Stomach (tissue), 9 donors: Measurements from ENCODE around the gene SPEM3. TPM values are rescaled to one million over a fixed set of nuclear protein-coding genes. Genes with fewer than 3 reads are reported as not detected.
A peak's percentile ranks its signal among the peaks of the same experiment; 100 is the strongest.

Source experiments
- DNase-seq, 2 donors: peaks; one replicate each; pipeline versions ENCODE4 v3.0.0 to v3.0.0-alpha.2; 2013 to 2019
- H3K27ac ChIP-seq, 5 donors: fragments of 200-600 bp in 4 of 5; sonication (generic) in 4 of 5; one replicate each; pipeline ENCODE4 v1.5.1; 2013 to 2019; ENCODE audit warnings: mild to moderate bottlenecking in 1 of 5, moderate library complexity in 1 of 5
- H3K27me3 ChIP-seq, 3 donors: fragments of 200-600 bp; sonication (generic); one replicate each; pipeline ENCODE4 v1.5.1; 2017 to 2019; ENCODE audit warnings: mixed run types in 1 of 3
- H3K36me3 ChIP-seq, 4 donors: fragments of 200-600 bp; sonication (generic); 1 replicate in 3 of 4; 2 replicates in 1 of 4; pipeline ENCODE4 v1.5.1; 2016 to 2019
- H3K4me1 ChIP-seq, 4 donors: fragments of 200-600 bp; sonication (generic); one replicate each; pipeline ENCODE4 v1.5.1; 2016 to 2019
- H3K4me3 ChIP-seq, 4 donors: fragments of 200-600 bp; sonication (generic) in 3 of 4; one replicate each; pipeline ENCODE4 v1.5.1; 2016 to 2019; ENCODE audit warnings: mild to moderate bottlenecking in 1 of 4
- H3K9me3 ChIP-seq, 4 donors: fragments of 200-600 bp; sonication (generic); one replicate each; pipeline ENCODE4 v1.5.1; 2016 to 2019
- EP300 ChIP-seq: sonication (generic); formaldehyde crosslinking; IDR thresholded peaks from one replicate; pipeline ENCODE4 v1.6.1; 2017; ENCODE audit warnings: antibody characterized with exemption
- POLR2A ChIP-seq, 4 donors: fragments of 450-650 bp; IDR thresholded peaks; one replicate each; pipeline ENCODE4 v1.6.1; 2016; ENCODE audit warnings: antibody characterized with exemption in 4 of 4, control low read depth in 2 of 4, mild to moderate bottlenecking in 1 of 4, moderate library complexity in 1 of 4
- POLR2AphosphoS5 ChIP-seq, 3 donors: sonication (generic); formaldehyde crosslinking; IDR thresholded peaks; one replicate each; pipeline ENCODE4 v1.6.1; 2016; ENCODE audit warnings: antibody characterized with exemption in 3 of 3
- WGBS, 5 donors: extraction: QIAGEN DNeasy Blood & Tissue Kit in 3 of 5; methylation state at CpG; one replicate each; pipeline versions ENCODE4 v1.1.5 to v1.1.7; 2013 to 2018; 5-methylcytosine and 5-hydroxymethylcytosine counted together
- intact Hi-C: fragments of 100-400 bp; cut with DNase I; formaldehyde crosslinking; loops from one replicate; pipeline ENCODE4 v1.15.1; 2023; ENCODE audit warnings: low total_unique reads
- polyA plus RNA-seq, 3 donors: library from polyadenylated mRNA; stranded (reverse); fragments of 200-250 nt; gene quantifications; one replicate each; pipeline ENCODE4 v1.2.3, GENCODE V29; 2013
- total RNA-seq, 5 donors: library from RNA; depleted of rRNA; stranded (reverse); fragments of >200 nt; gene quantifications; one replicate each; pipeline versions ENCODE4 v1.1.0 to v1.2.3, GENCODE V29; 2014 to 2016
- TF ChIP-seq, protein P1 (sequence below), 7 experiments: fragments of 450-650 bp in 4 of 7; fragments of 200-600 bp in 3 of 7; sonication (generic) in 3 of 7; IDR thresholded peaks; one replicate each; pipeline ENCODE4 v1.5.1; 2016 to 2019; ENCODE audit warnings: antibody characterized with exemption in 7 of 7, control low read depth in 2 of 7, mild to moderate bottlenecking in 1 of 7
- donor health status: healthy with polysubstance abuse.
- donor health status: Bipolar disorder and iron deficiency.
- donor health status: healthy.

The SPEM3 gene
- total and polyA plus RNA-seq, 8 donors = not detected

- intact Hi-C loops = no loop called here
- peak overlapping the region; percentile 71 to 80 (median 74) for H3K4me3 ChIP-seq
- 10 to 18% (median 12%) methylated on average over 25 to 38 of the region's 38 CpGs for whole genome bisulfite sequencing, 5 donors
- TF ChIP-seq POLR2A (IDR thresholded peaks at IDR 0.05) (no peak), EP300 (no peak), POLR2AphosphoS5 (IDR thresholded peaks at IDR 0.05) (no peak)
- TF ChIP-seq, protein P1, sequence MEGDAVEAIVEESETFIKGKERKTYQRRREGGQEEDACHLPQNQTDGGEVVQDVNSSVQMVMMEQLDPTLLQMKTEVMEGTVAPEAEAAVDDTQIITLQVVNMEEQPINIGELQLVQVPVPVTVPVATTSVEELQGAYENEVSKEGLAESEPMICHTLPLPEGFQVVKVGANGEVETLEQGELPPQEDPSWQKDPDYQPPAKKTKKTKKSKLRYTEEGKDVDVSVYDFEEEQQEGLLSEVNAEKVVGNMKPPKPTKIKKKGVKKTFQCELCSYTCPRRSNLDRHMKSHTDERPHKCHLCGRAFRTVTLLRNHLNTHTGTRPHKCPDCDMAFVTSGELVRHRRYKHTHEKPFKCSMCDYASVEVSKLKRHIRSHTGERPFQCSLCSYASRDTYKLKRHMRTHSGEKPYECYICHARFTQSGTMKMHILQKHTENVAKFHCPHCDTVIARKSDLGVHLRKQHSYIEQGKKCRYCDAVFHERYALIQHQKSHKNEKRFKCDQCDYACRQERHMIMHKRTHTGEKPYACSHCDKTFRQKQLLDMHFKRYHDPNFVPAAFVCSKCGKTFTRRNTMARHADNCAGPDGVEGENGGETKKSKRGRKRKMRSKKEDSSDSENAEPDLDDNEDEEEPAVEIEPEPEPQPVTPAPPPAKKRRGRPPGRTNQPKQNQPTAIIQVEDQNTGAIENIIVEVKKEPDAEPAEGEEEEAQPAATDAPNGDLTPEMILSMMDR (IDR thresholded peaks at IDR 0.05) = no peak
- peaks cover 0 to 23% (median 18%) of the 10 kb centered on the region in 4 donors for H3K36me3 ChIP-seq
- H3K4me1 ChIP-seq = peaks cover 30 to 42% (median 36%) of the 10 kb centered on the region in 4 donors
- H3K9me3 ChIP-seq = no peaks in the 10 kb centered on the region
- H3K27ac ChIP-seq = peak overlapping the region; percentile 47 to 94 (median 93)
- peaks cover 0 to 13% (median 0%) of the 10 kb centered on the region in 3 donors for H3K27me3 ChIP-seq
- peak in 1 of 2 donors; percentile 60 for DNase-seq
Measured at GRCh38 chr17:7405350-7406234, 23.1 kb upstream of the SPEM3 start.

DNA sequence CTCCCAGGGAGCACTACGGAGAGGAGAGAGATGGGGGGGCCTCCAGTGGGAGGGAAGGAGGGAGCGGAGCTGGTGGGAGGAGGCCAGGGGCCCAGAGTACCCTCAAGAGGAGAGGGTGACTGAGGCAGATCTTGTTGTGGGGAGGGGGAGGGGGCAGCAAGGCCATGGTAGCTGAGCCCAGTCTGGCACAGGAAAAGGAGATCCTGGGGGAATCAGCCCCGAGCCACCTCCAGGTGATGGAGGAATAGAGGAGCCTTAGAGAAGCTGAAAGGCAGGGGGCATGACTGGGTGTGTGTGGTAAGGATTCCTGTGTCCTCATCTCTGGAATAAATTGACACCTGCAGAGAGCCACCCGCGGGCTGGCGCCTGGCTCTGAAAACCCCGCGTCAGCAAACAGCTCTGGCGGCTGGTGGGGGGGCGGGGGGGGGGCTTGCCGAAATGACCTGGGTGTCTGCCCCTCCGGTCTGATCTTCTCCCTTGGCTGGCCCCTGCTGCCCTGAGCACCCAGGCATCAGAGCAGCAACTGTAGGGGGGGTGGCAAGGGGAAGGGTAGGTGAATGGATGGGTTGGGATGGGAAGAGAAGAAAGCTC, 22.3 kb upstream of the SPEM3 start:
- DNase-seq = no peak
- H3K4me1 ChIP-seq = peaks cover 30 to 42% (median 34%) of the 10 kb centered on the region in 4 donors
- intact Hi-C loops = no loop called here
- peaks cover 0 to 13% (median 0%) of the 10 kb centered on the region in 3 donors for H3K27me3 ChIP-seq
- peaks cover 0 to 25% (median 19%) of the 10 kb centered on the region in 4 donors for H3K36me3 ChIP-seq
- H3K27ac ChIP-seq = peak overlapping the region in 2 of 5 donors; percentile 90 to 94
- no peaks in the 10 kb centered on the region for H3K9me3 ChIP-seq
- peak overlapping the region in 1 of 4 donors; percentile 74 for H3K4me3 ChIP-seq
- TF ChIP-seq POLR2AphosphoS5 (IDR thresholded peaks at IDR 0.05) = no peak
- TF ChIP-seq, protein P1 (IDR thresholded peaks at IDR 0.05) = no peak
- TF ChIP-seq EP300 = no peak
- WGBS, 5 donors = 34 to 52% (median 47%) methylated on average over 7 to 12 of the region's 12 CpGs

DNA sequence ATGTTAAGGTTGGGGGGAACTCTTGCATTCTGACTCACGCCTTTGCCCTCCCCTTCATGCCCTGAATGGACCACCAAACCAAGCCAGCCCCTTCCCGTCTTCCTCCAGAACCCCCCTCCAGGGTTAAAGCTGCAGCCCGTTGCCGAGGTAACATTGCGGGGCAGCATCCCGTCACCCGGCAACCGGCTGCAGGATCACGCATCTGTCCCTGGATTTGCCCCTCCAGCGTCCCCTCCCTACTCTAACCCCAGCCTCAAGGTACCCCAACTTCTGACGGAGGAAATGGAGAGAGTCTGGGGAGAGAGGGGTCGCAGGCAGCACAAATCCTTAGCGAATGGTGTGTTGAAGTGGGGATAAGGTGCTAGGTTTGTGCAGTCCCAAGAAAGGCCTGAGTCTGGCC, 21.6 kb upstream of the SPEM3 start:
- intact Hi-C loops = no loop called here
- no peak for TF ChIP-seq POLR2A (IDR thresholded peaks at IDR 0.05)
- TF ChIP-seq EP300 = no peak
- TF ChIP-seq, protein P1 (IDR thresholded peaks at IDR 0.05) = no peak
- no peak for TF ChIP-seq POLR2AphosphoS5 (IDR thresholded peaks at IDR 0.05)
- 79 to 90% (median 81%) methylated on average over 13 of the region's 13 CpGs for WGBS, 5 donors
- H3K27me3 ChIP-seq = peaks cover 0 to 13% (median 0%) of the 10 kb centered on the region in 3 donors
- DNase-seq = no peak
- H3K9me3 ChIP-seq = no peaks in the 10 kb centered on the region
- no peak overlapping the region for H3K27ac ChIP-seq
- peaks cover 30 to 38% (median 33%) of the 10 kb centered on the region in 4 donors for H3K4me1 ChIP-seq
- no peak overlapping the region for H3K4me3 ChIP-seq
- H3K36me3 ChIP-seq = peaks cover 0 to 25% (median 19%) of the 10 kb centered on the region in 4 donors

DNA sequence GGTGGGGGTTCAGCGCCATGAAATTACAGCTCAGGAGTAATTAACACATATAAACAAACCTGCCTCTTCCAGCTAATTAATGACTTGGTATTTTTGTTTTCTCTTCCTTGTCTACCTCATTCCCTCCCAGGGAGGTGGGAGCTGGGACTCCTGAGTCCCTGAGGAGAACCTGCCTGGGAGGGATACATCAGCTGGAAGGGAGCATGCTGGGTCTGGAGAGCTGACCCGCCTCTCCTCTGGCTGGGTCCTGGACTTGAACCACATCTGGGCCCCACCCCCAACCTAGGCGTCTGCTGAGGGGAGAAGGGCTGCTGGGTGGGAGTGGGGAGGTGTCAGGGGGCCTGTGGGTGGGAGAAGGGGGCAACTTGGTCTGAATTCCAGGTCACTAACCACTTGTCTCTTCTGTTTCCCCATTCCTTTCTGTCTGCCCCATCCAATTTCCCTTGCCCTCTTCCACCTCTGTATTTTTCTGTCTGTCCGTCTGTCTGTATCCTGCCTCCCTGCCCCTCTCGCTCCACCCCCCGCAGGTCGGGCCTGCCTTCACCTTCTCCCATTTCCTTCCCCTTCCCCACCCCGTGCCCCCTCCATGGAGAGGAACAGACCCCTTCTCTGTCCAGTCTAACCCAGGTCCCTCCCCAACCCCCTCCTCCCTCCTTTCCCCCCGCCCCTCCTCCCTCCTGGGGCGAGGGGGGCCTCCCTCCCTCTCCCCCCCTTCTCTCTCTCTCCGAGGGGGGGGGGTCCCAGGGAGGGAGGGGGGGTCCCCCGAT, 21.0 kb upstream of the SPEM3 start, which contains the start of gene NLGN2:
TSS of gene NLGN2 (plus strand) at position 361 of the 767 bp plus-strand sequence. CDS start 411 bp downstream, outside the sequence.
- Histone ChIP-seq H3K4me1 (peaks cover 25 to 32% (median 27%) of the 10 kb centered on the region in 4 donors), H3K27ac (no peak within 1 kb of the TSS), H3K36me3 (peaks cover 0 to 25% (median 19%) of the 10 kb centered on the region in 4 donors), H3K4me3 (peak within 1 kb of the TSS in 1 of 4 donors; percentile 6), H3K27me3 (peaks cover 0 to 13% (median 0%) of the 10 kb centered on the region in 3 donors), H3K9me3 (no peaks in the 10 kb centered on the region)
- WGBS, 5 donors = 39 to 63% (median 45%) methylated on average over 8 to 11 of the region's 12 CpGs
- TF ChIP-seq POLR2AphosphoS5 (IDR thresholded peaks at IDR 0.05) (no peak), EP300 (no peak), POLR2A (IDR thresholded peaks at IDR 0.05) (no peak)
- TF ChIP-seq, protein P1 (IDR thresholded peaks at IDR 0.05) = no peak
- no peak for DNase-seq
- intact Hi-C loops = no loop called here
